ENCODE data around the gene DCAF8L1. TPM values are rescaled to one million over a fixed set of nuclear protein-coding genes. Genes with fewer than 3 reads are reported as not detected.

The DCAF8L1 gene
- total and polyA plus RNA-seq, 2 experiments from 2014 or later = not detected

GRCh38 chrX:27998666-27999065 is 17.4 kb upstream of the DCAF8L1 start:
- no peak for DNase-seq
- no peak overlapping the region for H3K4me3 ChIP-seq
- no peaks in the 10 kb centered on the region for H4K20me1 ChIP-seq (ENCODE audit: insufficient read depth)
- TF ChIP-seq EZH2 (IDR thresholded peaks at IDR 0.05; ENCODE audit: insufficient read depth, poor library complexity, severe bottlenecking) (no peak), EZH2phosphoT487 (IDR thresholded peaks at IDR 0.05; ENCODE audit: insufficient read depth, low read depth) (no peak)
- no peaks in the 10 kb centered on the region for H3K9me2 ChIP-seq (ENCODE audit: insufficient read depth)
- no peaks in the 10 kb centered on the region for H3K9me3 ChIP-seq (ENCODE audit: low read depth)
- H3K4me1 ChIP-seq (ENCODE audit: insufficient read depth) = no peaks in the 10 kb centered on the region
- H3K4me2 ChIP-seq (ENCODE audit: unreplicated experiment) = no peak overlapping the region
- no peak overlapping the region for H3K27ac ChIP-seq
- H3K27me3 ChIP-seq (replicated peaks; ENCODE audit: insufficient read depth) = no peaks in the 10 kb centered on the region
- no peak overlapping the region for H2AFZ ChIP-seq
- in situ Hi-C loops (cut with MboI) = no loop called here
- H3F3A ChIP-seq (ENCODE audit: insufficient read depth) = no peaks in the 10 kb centered on the region
- WGBS, 2 experiments (ENCODE audit: low coverage in 1 of 2, low lambda C conversion rate in 2 of 2, missing lambda C conversion rate in 2 of 2) = 40 to 43% methylated on average over 1 of the region's 1 CpG
- no peaks in the 10 kb centered on the region for H3K36me3 ChIP-seq (ENCODE audit: low read depth)
- no peaks in the 10 kb centered on the region for H3K79me2 ChIP-seq (ENCODE audit: insufficient read depth)
- no peak overlapping the region for H3K9ac ChIP-seq

GRCh38 chrX:27997622-27998021 is 16.4 kb upstream of the DCAF8L1 start:
- Histone ChIP-seq H3K36me3 (ENCODE audit: low read depth) (no peaks in the 10 kb centered on the region), H3K9me2 (ENCODE audit: insufficient read depth) (no peaks in the 10 kb centered on the region), H3K4me1 (ENCODE audit: insufficient read depth) (no peaks in the 10 kb centered on the region), H3K79me2 (ENCODE audit: insufficient read depth) (no peaks in the 10 kb centered on the region), H3K9me3 (ENCODE audit: low read depth) (no peaks in the 10 kb centered on the region), H3K9ac (no peak overlapping the region), H3K4me2 (ENCODE audit: unreplicated experiment) (no peak overlapping the region), H3K4me3 (no peak overlapping the region), H3F3A (ENCODE audit: insufficient read depth) (no peaks in the 10 kb centered on the region), H3K27me3 (replicated peaks; ENCODE audit: insufficient read depth) (no peaks in the 10 kb centered on the region), H4K20me1 (ENCODE audit: insufficient read depth) (no peaks in the 10 kb centered on the region), H2AFZ (no peak overlapping the region), H3K27ac (no peak overlapping the region)
- WGBS, 2 experiments (ENCODE audit: low coverage in 1 of 2, low lambda C conversion rate in 2 of 2, missing lambda C conversion rate in 2 of 2) = 50 to 60% methylated on average over 2 of the region's 2 CpGs
- in situ Hi-C loops (cut with MboI) = no loop called here
- TF ChIP-seq EZH2 (IDR thresholded peaks at IDR 0.05; ENCODE audit: insufficient read depth, poor library complexity, severe bottlenecking) (no peak), EZH2phosphoT487 (IDR thresholded peaks at IDR 0.05; ENCODE audit: insufficient read depth, low read depth) (no peak)
- no peak for DNase-seq

- in situ Hi-C loops (cut with MboI) = no loop called here
- H3K4me3 ChIP-seq = no peak overlapping the region
- H4K20me1 ChIP-seq (ENCODE audit: insufficient read depth) = no peaks in the 10 kb centered on the region
- no peaks in the 10 kb centered on the region for H3K36me3 ChIP-seq (ENCODE audit: low read depth)
- H3K4me1 ChIP-seq (ENCODE audit: insufficient read depth) = no peaks in the 10 kb centered on the region
- H3K9me3 ChIP-seq (ENCODE audit: low read depth) = no peaks in the 10 kb centered on the region
- no peak overlapping the region for H3K27ac ChIP-seq
- no peaks in the 10 kb centered on the region for H3K27me3 ChIP-seq (replicated peaks; ENCODE audit: insufficient read depth)
- TF ChIP-seq EZH2 (IDR thresholded peaks at IDR 0.05; ENCODE audit: insufficient read depth, poor library complexity, severe bottlenecking) (no peak), EZH2phosphoT487 (IDR thresholded peaks at IDR 0.05; ENCODE audit: insufficient read depth, low read depth) (no peak)
- no peak overlapping the region for H3K9ac ChIP-seq
- H3K9me2 ChIP-seq (ENCODE audit: insufficient read depth) = no peaks in the 10 kb centered on the region
- no peaks in the 10 kb centered on the region for H3K79me2 ChIP-seq (ENCODE audit: insufficient read depth)
- 0 to 12% methylated on average over 3 of the region's 3 CpGs for WGBS, 2 experiments (ENCODE audit: low coverage in 1 of 2, low lambda C conversion rate in 2 of 2, missing lambda C conversion rate in 2 of 2)
- H2AFZ ChIP-seq = no peak overlapping the region
- no peak for DNase-seq
- H3F3A ChIP-seq (ENCODE audit: insufficient read depth) = no peaks in the 10 kb centered on the region
- no peak overlapping the region for H3K4me2 ChIP-seq (ENCODE audit: unreplicated experiment)
Measured at GRCh38 chrX:27996132-27996531, 14.9 kb upstream of the DCAF8L1 start.

- TF ChIP-seq EZH2 (IDR thresholded peaks at IDR 0.05; ENCODE audit: insufficient read depth, poor library complexity, severe bottlenecking) = no peak
- no peak for TF ChIP-seq EZH2phosphoT487 (IDR thresholded peaks at IDR 0.05; ENCODE audit: insufficient read depth, low read depth)
- WGBS, 2 experiments (ENCODE audit: low coverage in 1 of 2, low lambda C conversion rate in 2 of 2, missing lambda C conversion rate in 2 of 2) = 28 to 31% methylated on average over 2 to 3 of the region's 3 CpGs
- no peaks in the 10 kb centered on the region for H4K20me1 ChIP-seq (ENCODE audit: insufficient read depth)
- no peaks in the 10 kb centered on the region for H3K9me2 ChIP-seq (ENCODE audit: insufficient read depth)
- no peak overlapping the region for H3K27ac ChIP-seq
- H3K4me1 ChIP-seq (ENCODE audit: insufficient read depth) = no peaks in the 10 kb centered on the region
- in situ Hi-C loops (cut with MboI) = no loop called here
- no peak overlapping the region for H3K9ac ChIP-seq
- no peak overlapping the region for H3K4me3 ChIP-seq
- H3F3A ChIP-seq (ENCODE audit: insufficient read depth) = no peaks in the 10 kb centered on the region
- H3K9me3 ChIP-seq (ENCODE audit: low read depth) = no peaks in the 10 kb centered on the region
- H3K27me3 ChIP-seq (replicated peaks; ENCODE audit: insufficient read depth) = no peaks in the 10 kb centered on the region
- H3K79me2 ChIP-seq (ENCODE audit: insufficient read depth) = no peaks in the 10 kb centered on the region
- H3K4me2 ChIP-seq (ENCODE audit: unreplicated experiment) = no peak overlapping the region
- no peaks in the 10 kb centered on the region for H3K36me3 ChIP-seq (ENCODE audit: low read depth)
- H2AFZ ChIP-seq = no peak overlapping the region
- no peak for DNase-seq
Measured at GRCh38 chrX:27995611-27996010, 14.4 kb upstream of the DCAF8L1 start.
